GM12878 (cell line): ENCODE data around the gene DHDH. TPM values are rescaled to one million over a fixed set of nuclear protein-coding genes. Genes with fewer than 3 reads are reported as not detected.

Source experiments
- ATAC-seq: fragments of 200-7000 bp; cut with Tn5 transposase; 3 replicates; pipeline ENCODE4 v1.9.1; 2020; ENCODE audit warnings: mild to moderate bottlenecking, moderate library complexity
- BruUV-seq: library from RNA; stranded (reverse); fragments of 400-500 nt; replicated peaks from 2 replicates; lab custom pipeline; 2021; lab: Mats Ljungman, UMichigan
- CTCF ChIA-PET: fragments of 300-600 bp; sonication (Branson Sonifier 250); formaldehyde crosslinking; extraction: SDS; loops from one replicate; lab custom pipeline; 2021; ENCODE audit warnings: inconsistent platforms; lab: Yijun Ruan, JAX
- POLR2A ChIA-PET: fragments of 350-600 bp; formaldehyde crosslinking; extraction: SDS; loops from one replicate; lab custom pipeline; 2021; ENCODE audit warnings: inconsistent platforms; lab: Charles Lee
- RAD21 ChIA-PET: fragments of 300-600 bp; sonication (Branson Sonifier 250); formaldehyde crosslinking; loops from one replicate; lab custom pipeline; 2023; ENCODE audit warnings: antibody characterized with exemption; ENCODE audit not compliant: unreplicated experiment; lab: Charles Lee
- SMC1A ChIA-PET: fragments of 300-600 bp; sonication (Branson Sonifier 250); formaldehyde crosslinking; loops from one replicate; lab custom pipeline; 2023; ENCODE audit not compliant: unreplicated experiment, uncharacterized antibody; lab: Charles Lee
- DNase-seq: peaks from one replicate; pipeline ENCODE4 v3.0.0-alpha.2; 2011; ENCODE audit warnings: low read depth, low spot score
- FAIRE-seq: peaks from 3 replicates; lab custom pipeline; 2011; peaks lifted over from hg19 to GRCh38; lab: Jason Lieb, UNC
- H2AFZ ChIP-seq: 2 replicates; pipeline ENCODE4 v1.6.0; 2011; ENCODE audit warnings: low read depth, low read length, control low read depth; ENCODE audit not compliant: control insufficient read depth
- H3K27ac ChIP-seq: 2 replicates; pipeline ENCODE4 v1.5.1; 2011; ENCODE audit warnings: control low read depth; ENCODE audit not compliant: control insufficient read depth, insufficient read depth
- H3K27me3 ChIP-seq, 2 experiments: replicated peaks in 1 of 2; 2 replicates each; pipeline versions ENCODE4 v1.6.0 to v1.6.1; 2011; ENCODE audit warnings: low read length in 1 of 2; ENCODE audit not compliant: control insufficient read depth in 2 of 2, insufficient read depth in 2 of 2
- H3K36me3 ChIP-seq, 2 experiments: 2 replicates each; pipeline ENCODE4 v1.5.1; 2011; ENCODE audit warnings: low read length in 1 of 2; ENCODE audit not compliant: control insufficient read depth in 2 of 2, insufficient read depth in 2 of 2
- H3K4me1 ChIP-seq: 2 replicates; pipeline ENCODE4 v1.6.1; 2011; ENCODE audit warnings: mild to moderate bottlenecking, low read length, moderate library complexity, mixed read lengths; ENCODE audit not compliant: control insufficient read depth, insufficient read depth
- H3K4me2 ChIP-seq: 2 replicates; pipeline ENCODE4 v1.6.0; 2011; ENCODE audit warnings: control low read depth; ENCODE audit not compliant: control insufficient read depth, insufficient read depth
- H3K4me3 ChIP-seq: fragments of 200-600 bp; sonication (generic); 2 replicates; pipeline ENCODE4 v1.5.1; 2016
- H3K79me2 ChIP-seq: 2 replicates; pipeline ENCODE4 v1.6.0; 2011; ENCODE audit warnings: low read length; ENCODE audit not compliant: control insufficient read depth, insufficient read depth
- H3K9ac ChIP-seq: 2 replicates; pipeline ENCODE4 v1.8.0; 2011; ENCODE audit warnings: low read length, control low read depth, mixed read lengths; ENCODE audit not compliant: control insufficient read depth, insufficient read depth
- H3K9me3 ChIP-seq: replicated peaks from 3 replicates; pipeline ENCODE4 v1.5.1; 2011; ENCODE audit warnings: mild to moderate bottlenecking, low read length; ENCODE audit not compliant: control insufficient read depth, insufficient read depth
- H4K20me1 ChIP-seq: 2 replicates; pipeline ENCODE4 v1.6.0; 2011; ENCODE audit not compliant: control insufficient read depth, insufficient read depth
- BACH1 ChIP-seq: fragments of 450-650 bp; IDR thresholded peaks from 2 replicates; pipeline ENCODE4 v1.6.1; 2017; ENCODE audit warnings: mild to moderate bottlenecking, borderline replicate concordance
- CBX5 ChIP-seq: sonication (generic); IDR thresholded peaks from 2 replicates; pipeline ENCODE4 v1.6.1; 2016; ENCODE audit warnings: low read depth, moderate library complexity, mild to moderate bottlenecking, inconsistent platforms
- CHD4 ChIP-seq: fragments of 200-600 bp; sonication (generic); IDR thresholded peaks from 2 replicates; pipeline ENCODE4 v1.6.1; 2016; ENCODE audit warnings: mild to moderate bottlenecking
- EED ChIP-seq: sonication (generic); IDR thresholded peaks from 2 replicates; pipeline ENCODE4 v1.6.1; 2016; ENCODE audit warnings: antibody characterized with exemption, low read depth
- EGR1 ChIP-seq, 2 experiments: IDR thresholded peaks; 1 replicate in 1 of 2; 2 replicates in 1 of 2; pipeline ENCODE4 v1.6.1; 2011 to 2012; ENCODE audit warnings: low read depth in 2 of 2, low read length in 2 of 2, borderline replicate concordance in 1 of 2, mild to moderate bottlenecking in 1 of 2, moderate library complexity in 1 of 2
- KDM1A ChIP-seq: fragments of 200-600 bp; sonication (generic); IDR thresholded peaks from 2 replicates; pipeline ENCODE4 v1.6.1; 2016; ENCODE audit warnings: borderline replicate concordance
- NR2C1 ChIP-seq: fragments of 450-650 bp; IDR thresholded peaks from 2 replicates; pipeline ENCODE4 v1.6.1; 2017; ENCODE audit warnings: antibody characterized with exemption, mild to moderate bottlenecking, moderate library complexity
- SMC3 ChIP-seq: IDR thresholded peaks from 2 replicates; pipeline ENCODE4 v1.6.1; 2011; ENCODE audit warnings: low read length, improper control_type of control experiment, borderline replicate concordance
- SREBF1 ChIP-seq: IDR thresholded peaks from 2 replicates; pipeline ENCODE4 v1.6.1; 2012; ENCODE audit warnings: mild to moderate bottlenecking, low read length
- ZBTB33 ChIP-seq: fragments of 450-650 bp; IDR thresholded peaks from 2 replicates; pipeline ENCODE4 v1.6.1; 2017; ENCODE audit warnings: mild to moderate bottlenecking
- WGBS: methylation state at CpG from one replicate; pipeline ENCODE4 v1.1.6; 2016; ENCODE audit warnings: low lambda C conversion rate; ENCODE audit not compliant: insufficient replicate concordance, insufficient coverage; ENCODE audit errors: missing lambda C conversion rate; 5-methylcytosine and 5-hydroxymethylcytosine counted together
- in situ Hi-C: fragments of 300-500 bp; cut with MboI; formaldehyde crosslinking; loops from 9 replicates; pipeline ENCODE4 v1.14.3; 2018; ENCODE audit warnings: mixed read lengths
- intact Hi-C: fragments of 100-400 bp; cut with micrococcal nuclease; formaldehyde crosslinking; loops from one replicate; pipeline ENCODE4 v1.14.2; 2022; ENCODE audit not compliant: unreplicated experiment
- polyA plus RNA-seq, 11 experiments: library from polyadenylated mRNA; depleted of rRNA in 4 of 11; unstranded in 6 of 11; stranded (reverse) in 5 of 11; fragments of >200 nt; fragmentation: Nextera tagmentation in 4 of 11; fragmentation: Illumina TruSeq in 1 of 11; extraction: Ambion mirVana in 4 of 11; extraction: Trizol in 1 of 11; gene quantifications; 1 replicate in 1 of 11; 2 replicates in 10 of 11; pipeline versions ENCODE4 v1.2.1 to v1.2.3, GENCODE V29; 2011 to 2016; ENCODE audit warnings: inconsistent platforms in 2 of 11, missing spikeins in 2 of 11, low read depth in 1 of 11
- total RNA-seq, 4 experiments: library from RNA; depleted of rRNA in 3 of 4; stranded (reverse); fragments of >200 nt in 3 of 4; fragmentation: Illumina TruSeq in 1 of 4; extraction: Trizol in 1 of 4; gene quantifications; 2 replicates each; pipeline versions ENCODE4 v1.2.1 to v1.2.3, GENCODE V29; 2013 to 2021
- TF ChIP-seq, protein P1 (sequence below): fragments of 150-350 bp; IDR thresholded peaks from 2 replicates; pipeline ENCODE4 v1.6.1; 2016; ENCODE audit warnings: low read depth, low read length
- TF ChIP-seq, protein P2 (sequence below): fragments of 450-650 bp; IDR thresholded peaks from 2 replicates; pipeline ENCODE4 v1.6.1; 2018; ENCODE audit warnings: borderline replicate concordance, mild to moderate bottlenecking; ENCODE audit not compliant: partially characterized antibody

DHDH gene
- total and polyA plus RNA-seq, 10 of the 15 experiments (the other 5 are each of a cell fraction or from before 2014, with no cell fraction given) = 0.13 to 0.21 (median 0.15) TPM; not detected in 7

DNA sequence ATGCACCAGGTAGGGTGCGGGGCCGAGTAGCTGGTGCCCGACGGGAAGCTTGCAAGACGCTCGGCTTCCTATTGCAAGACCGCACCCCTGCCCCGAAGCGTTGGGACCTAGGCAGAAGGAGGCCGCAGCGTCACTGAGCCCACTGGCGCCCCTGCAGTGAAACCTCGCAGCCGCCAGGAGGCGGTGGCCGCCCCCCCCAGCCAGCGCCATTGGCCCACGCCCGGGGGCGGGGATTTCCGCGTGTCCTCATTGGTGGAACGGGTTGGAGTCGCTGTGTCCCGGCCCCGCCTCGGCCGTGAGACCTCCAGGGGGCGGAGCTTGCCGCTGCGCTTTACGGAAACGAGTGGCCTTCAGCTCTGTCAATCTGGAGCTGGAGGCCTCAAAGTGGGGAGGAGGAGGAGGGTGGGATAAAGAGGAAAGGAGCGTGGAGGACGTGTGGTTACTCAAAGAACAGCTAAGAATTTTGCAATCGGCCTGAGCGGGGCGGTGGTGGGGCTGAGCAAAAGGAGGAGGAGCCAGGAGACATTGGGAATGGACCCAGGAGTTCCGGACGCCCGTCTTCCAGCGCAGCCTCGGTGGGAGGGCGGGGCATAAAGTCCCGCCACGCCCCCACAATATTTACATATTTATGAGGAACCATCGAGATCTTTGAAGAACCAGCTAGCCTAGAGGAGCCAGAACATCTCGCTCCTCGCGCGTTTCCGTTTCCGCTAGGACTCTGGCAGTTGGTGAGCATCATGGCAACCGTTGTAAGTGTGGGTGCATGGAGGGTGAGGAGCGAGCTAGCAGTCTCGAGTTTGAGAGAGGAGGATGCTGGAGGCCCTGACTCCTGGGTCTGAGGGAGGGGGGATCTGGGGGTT, 59.9 kb downstream of the DHDH start, which contains the start of the genes GYS1 and RUVBL2:
GYS1 (minus strand) TSS at position 135 of the 860 bp plus-strand sequence. CDS start 197 bp downstream, outside the sequence.
RUVBL2 (plus strand) TSS at position 713 of the 860 bp plus-strand sequence; CDS start at position 738, 25 bp downstream.
- ATAC-seq = peak; percentile 96
- in situ Hi-C loops (no loop called here), intact Hi-C loops (no loop called here)
- Histone ChIP-seq H4K20me1 (no peaks in the 10 kb centered on the region), H3K4me1 (peaks cover 3% of the 10 kb centered on the region), H3K4me3 (peak within 1 kb of the TSS; percentile 93), H3K9ac (peak within 1 kb of the TSS; percentile 91), H3K4me2 (peak within 1 kb of the TSS; percentile 80), H3K9me3 (no peaks in the 10 kb centered on the region), H3K79me2 (peaks cover 53% of the 10 kb centered on the region), H2AFZ (peak within 1 kb of the TSS; percentile 86), H3K36me3 (peaks cover 0 to 7% of the 10 kb centered on the region in 2 experiments; a peak in 3 of 4 replicates), H3K27ac (peak within 1 kb of the TSS; percentile 86), H3K27me3 (no peaks in the 10 kb centered on the region)
- WGBS = under 1% methylated on average over 56 of the region's 56 CpGs
- no TSS peak for BruUV-seq
- ChIA-PET CTCF (interaction anchor here (0.6 to 4.0 kb wide), 41 partner anchors 9 to 789 kb away, joined by 3 to 55 read pairs (median 5); partner anchors contain the start of genes CA11, CGB2, HSD17B14 and LHB), POLR2A (interaction anchor here (0.5 to 3.6 kb wide), 36 partner anchors 8 to 1467 kb away, joined by 3 to 41 read pairs (median 4); partner anchors contain the start of genes ALDH16A1, BAX, CD37 and FTL), RAD21 (interaction anchor here (0.7 to 2.4 kb wide), 24 partner anchors 15 to 648 kb away, joined by 3 to 17 read pairs (median 5); partner anchors contain the start of genes BCAT2, CA11, CGB2 and DBP), SMC1A (interaction anchor here (0.5 to 1.9 kb wide), 17 partner anchors 10 to 1787 kb away, joined by 3 to 11 read pairs (median 4); partner anchors contain the start of genes CA11 and FTL)
- peak; percentile 100 for FAIRE-seq
- DNase-seq = peak; percentile 98
- peak; percentile 28; the same call in 1 of the 2 replicates for TF ChIP-seq SMC3
- peak in 1 of 2 experiments; percentile 73; a peak in 2 of 3 replicates for TF ChIP-seq EGR1 (IDR thresholded peaks at IDR 0.05; ENCODE audit: borderline replicate concordance in 1 of 2, low read depth in 2 of 2, low read length in 2 of 2)
- TF ChIP-seq BACH1 = 0 out of 2 replicates have a peak, but pooled peaks have one; percentile 40
- no peak for TF ChIP-seq KDM1A
- peak; percentile 85 for TF ChIP-seq EED
- TF ChIP-seq CHD4 = no peak
- TF ChIP-seq SREBF1 = no peak; the same call in 1 of the 2 replicates
- TF ChIP-seq, protein P1, sequence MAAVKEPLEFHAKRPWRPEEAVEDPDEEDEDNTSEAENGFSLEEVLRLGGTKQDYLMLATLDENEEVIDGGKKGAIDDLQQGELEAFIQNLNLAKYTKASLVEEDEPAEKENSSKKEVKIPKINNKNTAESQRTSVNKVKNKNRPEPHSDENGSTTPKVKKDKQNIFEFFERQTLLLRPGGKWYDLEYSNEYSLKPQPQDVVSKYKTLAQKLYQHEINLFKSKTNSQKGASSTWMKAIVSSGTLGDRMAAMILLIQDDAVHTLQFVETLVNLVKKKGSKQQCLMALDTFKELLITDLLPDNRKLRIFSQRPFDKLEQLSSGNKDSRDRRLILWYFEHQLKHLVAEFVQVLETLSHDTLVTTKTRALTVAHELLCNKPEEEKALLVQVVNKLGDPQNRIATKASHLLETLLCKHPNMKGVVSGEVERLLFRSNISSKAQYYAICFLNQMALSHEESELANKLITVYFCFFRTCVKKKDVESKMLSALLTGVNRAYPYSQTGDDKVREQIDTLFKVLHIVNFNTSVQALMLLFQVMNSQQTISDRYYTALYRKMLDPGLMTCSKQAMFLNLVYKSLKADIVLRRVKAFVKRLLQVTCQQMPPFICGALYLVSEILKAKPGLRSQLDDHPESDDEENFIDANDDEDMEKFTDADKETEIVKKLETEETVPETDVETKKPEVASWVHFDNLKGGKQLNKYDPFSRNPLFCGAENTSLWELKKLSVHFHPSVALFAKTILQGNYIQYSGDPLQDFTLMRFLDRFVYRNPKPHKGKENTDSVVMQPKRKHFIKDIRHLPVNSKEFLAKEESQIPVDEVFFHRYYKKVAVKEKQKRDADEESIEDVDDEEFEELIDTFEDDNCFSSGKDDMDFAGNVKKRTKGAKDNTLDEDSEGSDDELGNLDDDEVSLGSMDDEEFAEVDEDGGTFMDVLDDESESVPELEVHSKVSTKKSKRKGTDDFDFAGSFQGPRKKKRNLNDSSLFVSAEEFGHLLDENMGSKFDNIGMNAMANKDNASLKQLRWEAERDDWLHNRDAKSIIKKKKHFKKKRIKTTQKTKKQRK = peak; percentile 57; the same call in 1 of the 2 replicates
- TF ChIP-seq, protein P2, sequence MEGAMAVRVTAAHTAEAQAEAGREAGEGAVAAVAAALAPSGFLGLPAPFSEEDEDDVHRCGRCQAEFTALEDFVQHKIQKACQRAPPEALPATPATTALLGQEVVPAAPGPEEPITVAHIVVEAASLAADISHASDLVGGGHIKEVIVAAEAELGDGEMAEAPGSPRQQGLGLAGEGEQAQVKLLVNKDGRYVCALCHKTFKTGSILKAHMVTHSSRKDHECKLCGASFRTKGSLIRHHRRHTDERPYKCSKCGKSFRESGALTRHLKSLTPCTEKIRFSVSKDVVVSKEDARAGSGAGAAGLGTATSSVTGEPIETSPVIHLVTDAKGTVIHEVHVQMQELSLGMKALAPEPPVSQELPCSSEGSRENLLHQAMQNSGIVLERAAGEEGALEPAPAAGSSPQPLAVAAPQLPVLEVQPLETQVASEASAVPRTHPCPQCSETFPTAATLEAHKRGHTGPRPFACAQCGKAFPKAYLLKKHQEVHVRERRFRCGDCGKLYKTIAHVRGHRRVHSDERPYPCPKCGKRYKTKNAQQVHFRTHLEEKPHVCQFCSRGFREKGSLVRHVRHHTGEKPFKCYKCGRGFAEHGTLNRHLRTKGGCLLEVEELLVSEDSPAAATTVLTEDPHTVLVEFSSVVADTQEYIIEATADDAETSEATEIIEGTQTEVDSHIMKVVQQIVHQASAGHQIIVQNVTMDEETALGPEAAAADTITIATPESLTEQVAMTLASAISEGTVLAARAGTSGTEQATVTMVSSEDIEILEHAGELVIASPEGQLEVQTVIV = peak; percentile 33
- no peak for TF ChIP-seq ZBTB33
- TF ChIP-seq NR2C1 = peak; percentile 39; the same call in 1 of the 2 replicates
- TF ChIP-seq CBX5 = no peak
